Memory B cell (primary cell): ENCODE data around the gene RBM39.
"Not testable (repeated sequence)": the region's sequence is repeated elsewhere in the genome, so short reads cannot be mapped to it uniquely, and the experiment has no call there.

ENCODE experiments used
- ATAC-seq: fragments of 150-1000 bp; cut with Tn5 transposase; 2 replicates; pipeline ENCODE4 v1.10.0; 2021; ENCODE audit warnings: low read depth, mild to moderate bottlenecking, moderate library complexity
- DNase-seq, 2 donors: peaks; one replicate each; pipeline ENCODE4 v3.0.0; 2022; ENCODE audit warnings: low spot score in 2 of 2
- H3K27ac Mint-ChIP-seq: one replicate; pipeline ENCODE4 v1.8.0; 2022; ENCODE audit warnings: mild to moderate bottlenecking, moderate library complexity, mixed read lengths
- H3K27me3 Mint-ChIP-seq: one replicate; pipeline ENCODE4 v1.8.0; 2022; ENCODE audit warnings: mixed read lengths
- H3K36me3 Mint-ChIP-seq: one replicate; pipeline ENCODE4 v1.8.0; 2022; ENCODE audit warnings: mild to moderate bottlenecking, mixed read lengths
- H3K4me1 Mint-ChIP-seq: one replicate; pipeline ENCODE4 v1.8.0; 2022; ENCODE audit warnings: mixed read lengths
- H3K4me3 Mint-ChIP-seq: one replicate; pipeline ENCODE4 v1.8.0; 2022; ENCODE audit warnings: mild to moderate bottlenecking, moderate library complexity, mixed read lengths
- H3K9me3 Mint-ChIP-seq: one replicate; pipeline ENCODE4 v1.8.0; 2022; ENCODE audit warnings: mixed read lengths

RBM39 gene

GRCh38 chr20:35702051-35702823 is 39.8 kb downstream of the RBM39 start:
- Mint-ChIP-seq H3K27me3 (no peaks in the 10 kb centered on the region), H3K36me3 (peaks cover 11% of the 10 kb centered on the region), H3K9me3 (no peaks in the 10 kb centered on the region), H3K4me3 (no peak overlapping the region), H3K27ac (peak overlapping the region; percentile 45), H3K4me1 (peaks cover 18% of the 10 kb centered on the region)
- DNase-seq (no peak), ATAC-seq (no peak)

DNA sequence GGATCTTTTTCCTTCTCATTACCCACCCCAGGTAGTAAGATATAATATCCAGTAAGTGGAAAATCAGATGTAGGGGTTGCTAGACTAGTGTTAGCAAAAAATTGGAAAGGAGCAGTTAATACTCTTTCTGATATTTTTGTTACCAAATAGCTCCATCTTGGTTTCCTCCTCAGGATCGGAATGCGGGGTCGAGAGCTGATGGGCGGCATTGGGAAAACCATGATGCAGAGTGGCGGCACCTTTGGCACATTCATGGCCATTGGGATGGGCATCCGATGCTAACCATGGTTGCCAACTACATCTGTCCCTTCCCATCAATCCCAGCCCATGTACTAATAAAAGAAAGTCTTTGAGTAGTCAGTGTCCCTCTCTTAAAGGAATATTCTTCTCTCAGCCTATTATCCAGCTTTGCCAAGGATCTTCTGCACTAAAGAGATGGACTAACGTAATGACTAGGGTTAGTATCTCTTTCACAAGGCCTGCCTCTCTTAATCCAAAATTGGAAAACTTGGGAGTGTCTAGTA is 41.4 kb downstream of the RBM39 start:
- H3K4me1 Mint-ChIP-seq: peaks cover 18% of the 10 kb centered on the region
- H3K27me3 Mint-ChIP-seq: no peaks in the 10 kb centered on the region
- H3K4me3 Mint-ChIP-seq: peak overlapping the region; percentile 95
- no peak for DNase-seq
- H3K9me3 Mint-ChIP-seq: no peaks in the 10 kb centered on the region
- peaks cover 10% of the 10 kb centered on the region for H3K36me3 Mint-ChIP-seq
- peak overlapping the region; percentile 92 for H3K27ac Mint-ChIP-seq
- ATAC-seq: no peak

DNA sequence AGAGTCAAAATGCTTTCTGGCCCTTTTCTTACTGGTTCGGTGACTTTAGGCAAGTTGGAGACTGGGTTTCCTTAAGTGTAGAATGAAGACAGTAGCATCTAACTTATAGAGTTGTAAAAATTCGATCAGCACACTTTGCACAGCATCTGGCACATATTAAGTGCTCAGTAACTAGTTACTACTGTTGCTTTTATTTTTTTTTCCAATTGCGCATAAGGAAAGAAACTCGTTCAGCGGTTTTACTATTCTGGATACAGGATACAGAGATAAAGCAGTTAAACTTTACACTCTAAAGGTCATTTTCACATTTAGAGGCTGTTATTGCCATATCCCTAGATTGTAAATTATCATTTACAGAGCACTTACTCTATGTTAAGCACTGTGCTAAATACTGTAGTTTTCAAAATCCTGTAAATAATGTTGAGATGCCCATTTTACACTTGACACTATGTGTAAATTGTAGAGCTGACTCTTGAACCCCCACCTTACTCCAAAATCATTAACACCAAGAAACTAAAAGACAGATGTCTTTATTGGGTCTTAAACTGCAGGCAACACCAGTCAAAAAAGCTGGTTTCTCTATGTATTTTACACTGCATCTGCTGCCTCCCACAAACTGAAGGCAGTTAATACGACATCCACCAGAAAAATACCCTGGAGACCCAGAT is 42.0 kb downstream of the RBM39 start:
- H3K4me1 Mint-ChIP-seq: peaks cover 18% of the 10 kb centered on the region
- H3K9me3 Mint-ChIP-seq: no peaks in the 10 kb centered on the region
- ATAC-seq: no peak
- H3K27me3 Mint-ChIP-seq: no peaks in the 10 kb centered on the region
- DNase-seq: no peak
- H3K36me3 Mint-ChIP-seq: peaks cover 13% of the 10 kb centered on the region
- peak overlapping the region; percentile 95 for H3K4me3 Mint-ChIP-seq
- peak overlapping the region; percentile 92 for H3K27ac Mint-ChIP-seq

DNA sequence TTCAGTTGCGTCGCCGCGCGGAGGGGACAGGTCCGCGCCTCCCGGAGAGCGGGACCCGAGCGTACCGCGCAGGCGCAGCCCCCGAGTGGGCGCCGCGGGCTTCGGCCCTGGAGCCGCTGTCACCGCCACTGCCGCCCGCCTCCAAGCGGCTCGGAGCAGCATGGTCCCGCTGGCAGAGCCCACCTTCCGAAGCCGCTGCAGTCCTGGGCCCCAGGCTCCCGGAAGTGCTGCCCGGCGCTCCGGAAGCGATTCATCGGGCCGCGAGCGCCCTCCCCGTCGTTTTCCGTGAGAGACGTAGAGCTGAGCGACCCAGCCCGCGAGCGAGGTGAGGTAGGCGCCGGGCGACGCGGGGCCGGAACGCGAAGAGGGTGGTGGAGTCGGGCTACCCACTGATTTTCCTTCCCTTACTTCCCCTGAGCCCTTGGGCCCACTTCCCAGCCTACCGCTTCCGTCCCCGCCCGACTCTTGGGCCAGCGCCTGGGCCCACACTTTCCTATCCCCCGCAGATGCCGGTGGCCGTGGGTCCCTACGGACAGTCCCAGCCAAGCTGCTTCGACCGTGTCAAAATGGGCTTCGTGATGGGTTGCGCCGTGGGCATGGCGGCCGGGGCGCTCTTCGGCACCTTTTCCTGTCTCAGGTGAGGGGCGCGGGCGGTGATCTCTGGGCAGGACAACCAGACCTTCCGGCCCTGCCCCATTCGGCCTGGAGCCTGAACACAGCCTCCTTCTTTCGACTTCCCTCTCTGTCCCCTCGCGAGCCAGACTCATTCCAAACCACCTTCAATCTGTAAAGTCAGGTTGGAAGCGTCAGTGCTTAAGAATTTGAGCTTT is 42.7 kb downstream of the RBM39 start, which contains the start of the genes NFS1 and ROMO1:
NFS1 (minus strand) TSS at position 226 of the 830 bp plus-strand sequence; CDS start at position 162, 64 bp downstream.
ROMO1 (plus strand) TSS at position 279 of the 830 bp plus-strand sequence; CDS start at position 507, 228 bp downstream.
- DNase-seq (peak; percentile 74 to 79), ATAC-seq (peak; percentile 91)
- Mint-ChIP-seq H3K27me3 (no peaks in the 10 kb centered on the region), H3K27ac (peak within 1 kb of the TSS; percentile 92), H3K4me3 (peak within 1 kb of the TSS; percentile 95), H3K9me3 (no peaks in the 10 kb centered on the region), H3K36me3 (peaks cover 10% of the 10 kb centered on the region), H3K4me1 (peaks cover 18% of the 10 kb centered on the region)

GRCh38 chr20:35698298-35699126 is 43.5 kb downstream of the RBM39 start:
- peak overlapping the region; percentile 95 for H3K4me3 Mint-ChIP-seq

DNA sequence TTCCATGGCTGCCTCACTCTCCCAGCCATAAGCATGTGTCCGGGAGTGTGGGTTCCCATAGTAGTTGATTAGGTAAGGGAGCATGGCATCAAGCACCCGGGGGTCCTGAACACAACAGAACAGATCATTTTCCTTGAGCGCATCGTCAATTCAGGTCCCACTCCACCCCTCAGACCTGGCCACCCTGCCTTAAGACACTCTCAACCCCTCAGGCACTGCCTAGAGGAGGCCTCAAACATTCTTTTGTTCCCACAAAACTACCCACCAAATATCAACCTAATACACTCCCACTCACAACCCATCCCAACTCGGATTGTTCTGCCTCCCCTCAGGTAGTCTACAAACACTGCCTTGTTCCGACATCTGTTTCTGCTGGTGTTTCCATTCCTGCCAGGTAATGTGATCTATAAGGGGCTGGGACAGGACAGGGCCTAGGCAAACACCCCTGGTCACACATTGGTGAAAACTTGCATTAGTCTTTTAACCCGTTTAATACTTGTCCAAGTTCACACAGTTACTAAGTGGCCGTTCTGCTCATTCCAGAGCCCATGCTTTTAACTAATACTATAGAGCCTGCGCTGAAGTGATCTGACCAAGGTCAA is 44.3 kb downstream of the RBM39 start:
- Mint-ChIP-seq H3K27me3 (no peaks in the 10 kb centered on the region), H3K27ac (peak overlapping the region; percentile 92), H3K36me3 (peaks cover 4% of the 10 kb centered on the region), H3K9me3 (no peaks in the 10 kb centered on the region), H3K4me1 (peaks cover 18% of the 10 kb centered on the region), H3K4me3 (peak overlapping the region; percentile 95)
- DNase-seq (no peak), ATAC-seq (no peak)

More at GRCh38 chr20:35698298-35699126, 43.5 kb downstream of the RBM39 start:
- Mint-ChIP-seq H3K36me3 (peaks cover 4% of the 10 kb centered on the region), H3K9me3 (no peaks in the 10 kb centered on the region), H3K27ac (peak overlapping the region; percentile 92), H3K27me3 (no peaks in the 10 kb centered on the region), H3K4me1 (peaks cover 18% of the 10 kb centered on the region)
- ATAC-seq (peak; percentile 21), DNase-seq (no peak)

DNA sequence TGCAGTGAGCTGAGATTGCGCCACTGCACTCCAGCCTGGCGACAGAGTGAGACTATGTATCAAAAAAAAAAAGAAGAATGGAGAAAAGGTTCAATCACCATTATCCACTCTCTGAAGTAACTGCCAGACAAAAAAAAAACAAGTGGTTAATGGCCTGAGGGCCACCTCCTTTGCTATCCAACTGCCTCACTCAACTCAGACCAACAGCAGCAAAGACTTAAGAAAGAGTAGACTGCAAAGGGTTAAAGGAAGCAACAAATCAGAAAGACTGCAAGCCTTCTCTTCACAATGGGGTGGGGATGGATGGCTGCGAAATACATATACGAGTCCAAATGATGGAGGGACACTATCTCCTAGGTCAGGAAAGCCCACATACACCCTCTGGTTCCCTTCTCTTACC is 46.1 kb downstream of the RBM39 start:
- H3K4me1 Mint-ChIP-seq: peaks cover 18% of the 10 kb centered on the region
- H3K27ac Mint-ChIP-seq: no peak overlapping the region
- ATAC-seq: no peak
- H3K4me3 Mint-ChIP-seq: no peak overlapping the region
- DNase-seq: no peak
- H3K27me3 Mint-ChIP-seq: no peaks in the 10 kb centered on the region
- no peaks in the 10 kb centered on the region for H3K9me3 Mint-ChIP-seq
- peaks cover 5% of the 10 kb centered on the region for H3K36me3 Mint-ChIP-seq

- Mint-ChIP-seq H3K36me3 (peaks cover 8% of the 10 kb centered on the region), H3K27me3 (no peaks in the 10 kb centered on the region), H3K4me1 (peaks cover 17% of the 10 kb centered on the region), H3K9me3 (no peaks in the 10 kb centered on the region), H3K27ac (no peak overlapping the region), H3K4me3 (no peak overlapping the region)
- DNase-seq: no peak
- no peak for ATAC-seq
Measured at GRCh38 chr20:35695245-35695749, 46.8 kb downstream of the RBM39 start.

- peaks cover 23% of the 10 kb centered on the region for H3K36me3 Mint-ChIP-seq
- DNase-seq: no peak
Measured at GRCh38 chr20:35690265-35690664, 51.8 kb downstream of the RBM39 start.

GRCh38 chr20:35686872-35687271 is 55.2 kb downstream of the RBM39 start:
- not testable (repeated sequence) for H3K9me3 Mint-ChIP-seq, H3K4me3 Mint-ChIP-seq, H3K4me1 Mint-ChIP-seq, ATAC-seq, DNase-seq, H3K27ac Mint-ChIP-seq, H3K27me3 Mint-ChIP-seq
- peaks cover 24% of the 10 kb centered on the region for H3K36me3 Mint-ChIP-seq

More at GRCh38 chr20:35690265-35690664, 51.8 kb downstream of the RBM39 start:
- Mint-ChIP-seq H3K4me1 (no peaks in the 10 kb centered on the region), H3K27me3 (no peaks in the 10 kb centered on the region), H3K27ac (no peak overlapping the region), H3K4me3 (no peak overlapping the region), H3K9me3 (no peaks in the 10 kb centered on the region)
- no peak for ATAC-seq

GRCh38 chr20:35685368-35685767 is 56.7 kb downstream of the RBM39 start:
- not testable (repeated sequence) for ATAC-seq, H3K9me3 Mint-ChIP-seq, H3K27me3 Mint-ChIP-seq, H3K4me1 Mint-ChIP-seq, H3K4me3 Mint-ChIP-seq, H3K27ac Mint-ChIP-seq, DNase-seq
- peaks cover 22% of the 10 kb centered on the region for H3K36me3 Mint-ChIP-seq

- DNase-seq (no peak), ATAC-seq (no peak)
- no peaks in the 10 kb centered on the region for H3K27me3 Mint-ChIP-seq
- H3K4me3 Mint-ChIP-seq: no peak overlapping the region
- no peaks in the 10 kb centered on the region for H3K9me3 Mint-ChIP-seq
- peaks cover 7% of the 10 kb centered on the region for H3K36me3 Mint-ChIP-seq
- peaks cover 9% of the 10 kb centered on the region for H3K4me1 Mint-ChIP-seq
- no peak overlapping the region for H3K27ac Mint-ChIP-seq
Measured at GRCh38 chr20:35681960-35682359, 60.1 kb downstream of the RBM39 start.
